Measurements from ENCODE around the gene SOX1.

DNA sequence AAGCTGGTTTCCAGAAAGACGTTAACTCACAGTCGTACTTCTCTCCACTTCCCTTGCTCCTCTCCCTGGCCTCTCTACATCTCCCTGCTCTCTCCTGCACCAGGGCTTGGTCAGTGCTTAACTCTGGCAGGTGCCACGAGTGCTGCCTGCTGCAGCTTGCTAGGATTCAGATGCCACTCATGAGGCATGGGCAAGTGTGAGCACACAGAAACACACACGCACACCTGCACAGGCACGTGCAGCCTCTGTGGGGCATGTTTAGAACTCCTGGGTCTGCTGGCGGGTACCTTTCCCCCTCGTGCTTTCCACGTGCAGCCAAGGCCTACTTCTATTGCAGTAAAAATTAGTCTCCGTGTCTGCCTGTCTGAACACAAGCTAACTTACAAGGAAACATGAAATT is 31.8 kb downstream of the SOX1 start:
- TF ChIP-seq POLR2AphosphoS5 (IDR thresholded peaks at IDR 0.05) (no peak), POLR2A (IDR thresholded peaks at IDR 0.05) (no peak), CTCF (IDR thresholded peaks at IDR 0.05) (no peak), EP300 (IDR thresholded peaks at IDR 0.05) (no peak)
